H1 (cell line): ENCODE results near the gene PCDHA5.
"Not testable (repeated sequence)": the region's sequence is repeated elsewhere in the genome, so short reads cannot be mapped to it uniquely, and the experiment has no call there.

ENCODE experiments used
- ATF2 ChIP-seq: IDR thresholded peaks from 2 replicates; pipeline ENCODE4 v1.6.1; 2012; ENCODE audit warnings: low read length, inconsistent platforms
- CTCF ChIP-seq, 3 experiments: IDR thresholded peaks; 1 replicate in 2 of 3; 2 replicates in 1 of 3; pipeline versions ENCODE4 v1.5.1 to v1.6.1; 2011; ENCODE audit warnings: low read length in 3 of 3, mild to moderate bottlenecking in 3 of 3, inconsistent platforms in 2 of 3, low read depth in 1 of 3, moderate library complexity in 1 of 3; ENCODE audit not compliant: insufficient read depth in 1 of 3; ENCODE audit errors: control extremely low read depth in 1 of 3
- POLR2A ChIP-seq, 2 experiments: IDR thresholded peaks; 1 replicate in 1 of 2; 2 replicates in 1 of 2; pipeline ENCODE4 v1.6.1; 2011; ENCODE audit warnings: low read depth in 2 of 2, low read length in 2 of 2, mild to moderate bottlenecking in 2 of 2; ENCODE audit errors: control extremely low read depth in 1 of 2
- USF2 ChIP-seq: IDR thresholded peaks from 2 replicates; pipeline ENCODE4 v1.6.1; 2011; ENCODE audit warnings: low read length, improper control_type of control experiment

- TF ChIP-seq CTCF (IDR thresholded peaks at IDR 0.05; ENCODE audit: control extremely low read depth in 1 of 3, insufficient read depth in 1 of 3, low read depth in 1 of 3, low read length in 3 of 3); USF2; POLR2A (IDR thresholded peaks at IDR 0.05; ENCODE audit: control extremely low read depth in 1 of 2, low read depth in 2 of 2, low read length in 2 of 2); ATF2: not testable (repeated sequence)
Measured at GRCh38 chr5:140848139-140849102, 27.0 kb downstream of the PCDHA5 start, which contains the start of gene PCDHA9.
